Measurements from ENCODE around the gene NIPAL4.

Gene NIPAL4

DNA sequence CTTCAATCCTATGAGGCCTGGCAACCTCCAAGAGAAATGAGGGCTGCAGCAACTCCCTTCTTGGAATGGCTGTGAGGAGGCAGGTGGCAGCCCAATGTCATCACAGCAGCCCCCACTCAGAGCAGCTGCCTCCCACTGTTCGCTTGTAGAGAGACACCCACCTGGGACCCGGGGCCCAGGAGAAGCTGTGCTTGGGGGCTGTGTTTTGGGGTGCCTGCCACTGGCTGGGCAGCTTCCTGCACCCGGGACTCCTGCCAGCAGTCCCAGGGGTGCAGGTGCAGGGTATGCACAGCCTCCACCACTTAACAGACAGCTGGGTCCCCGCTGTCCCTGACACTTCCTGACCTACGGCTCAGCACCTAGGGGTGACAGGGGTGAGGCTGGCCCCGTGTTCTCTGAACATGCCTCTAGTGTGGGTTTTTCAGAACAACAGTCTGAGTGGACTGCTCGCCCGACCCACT, 26.2 kb downstream of the NIPAL4 start:
- no peak for DNase-seq

GRCh38 chr5:157486861-157487260, 26.8 kb downstream of the NIPAL4 start:
- DNase-seq, result no peak

DNA sequence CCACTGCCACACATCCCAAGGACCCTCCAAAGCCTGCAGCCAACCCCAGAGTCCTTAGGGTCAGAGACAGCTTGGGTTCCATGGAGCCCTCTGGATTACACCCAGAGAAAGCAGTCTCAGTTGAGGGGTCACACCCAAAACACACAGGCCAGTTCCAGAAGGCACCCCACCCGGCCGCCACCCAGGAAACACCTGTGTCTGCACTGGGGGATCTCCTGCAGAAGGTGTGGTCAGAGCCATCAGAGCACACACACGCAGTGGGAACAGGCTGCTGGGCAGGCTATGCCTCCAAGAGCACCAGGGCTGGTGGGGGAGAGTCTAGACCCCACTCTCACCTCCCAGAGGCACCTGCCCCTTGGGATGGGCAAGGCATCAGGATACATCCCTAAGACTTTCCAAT, 27.3 kb downstream of the NIPAL4 start:
- DNase-seq, result no peak

DNA sequence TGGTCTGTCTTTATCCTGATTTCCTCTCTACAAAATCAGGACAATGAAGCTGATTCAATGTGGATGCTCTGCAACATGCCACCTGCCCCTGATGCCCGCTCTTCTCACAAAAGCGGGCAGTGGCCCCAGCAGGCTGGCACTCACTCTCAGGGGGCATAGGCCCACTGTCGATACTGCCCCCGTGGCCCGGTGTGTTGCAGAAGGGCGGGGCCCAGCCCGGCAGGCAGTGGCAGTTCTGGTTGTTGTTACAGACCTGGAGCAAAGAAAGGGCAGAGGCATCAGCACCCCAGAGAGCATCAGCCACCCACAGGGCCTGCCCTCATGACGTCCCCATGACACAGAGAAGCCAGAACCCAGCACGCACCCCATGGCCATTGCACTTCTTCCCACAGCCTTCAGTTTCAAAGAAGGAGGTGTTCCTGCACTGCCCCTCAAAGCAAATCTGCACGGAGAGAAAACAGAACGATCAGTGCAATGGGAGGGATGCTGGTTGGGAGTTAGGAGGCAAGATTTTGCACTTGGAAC, 31.5 kb downstream of the NIPAL4 start:
- DNase-seq, result no peak

DNA sequence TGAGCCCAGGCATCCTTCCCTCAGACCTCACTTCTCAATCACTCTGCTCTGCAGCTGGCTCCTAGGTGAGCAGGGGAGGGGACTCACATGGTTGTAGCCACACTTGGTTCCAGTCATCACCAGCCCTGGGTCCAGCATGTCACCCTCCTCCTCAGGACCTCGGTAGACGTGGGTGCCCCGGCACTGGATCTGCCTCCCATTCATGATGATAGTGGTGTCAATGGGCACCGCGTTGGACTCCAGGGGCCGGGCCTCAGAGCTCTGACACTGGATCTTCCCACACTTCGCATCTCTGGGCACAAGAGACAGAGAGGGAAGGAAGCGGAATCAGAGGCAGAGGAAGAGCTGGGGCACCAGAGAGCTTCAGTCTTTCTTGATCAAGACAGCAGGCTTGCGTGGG, 32.9 kb downstream of the NIPAL4 start:
- DNase-seq, result no peak

- no peak for DNase-seq
Observed at GRCh38 chr5:157494178-157494832, 34.3 kb downstream of the NIPAL4 start.

- no peak for DNase-seq
Observed at GRCh38 chr5:157496864-157497263, 36.9 kb downstream of the NIPAL4 start.

DNA sequence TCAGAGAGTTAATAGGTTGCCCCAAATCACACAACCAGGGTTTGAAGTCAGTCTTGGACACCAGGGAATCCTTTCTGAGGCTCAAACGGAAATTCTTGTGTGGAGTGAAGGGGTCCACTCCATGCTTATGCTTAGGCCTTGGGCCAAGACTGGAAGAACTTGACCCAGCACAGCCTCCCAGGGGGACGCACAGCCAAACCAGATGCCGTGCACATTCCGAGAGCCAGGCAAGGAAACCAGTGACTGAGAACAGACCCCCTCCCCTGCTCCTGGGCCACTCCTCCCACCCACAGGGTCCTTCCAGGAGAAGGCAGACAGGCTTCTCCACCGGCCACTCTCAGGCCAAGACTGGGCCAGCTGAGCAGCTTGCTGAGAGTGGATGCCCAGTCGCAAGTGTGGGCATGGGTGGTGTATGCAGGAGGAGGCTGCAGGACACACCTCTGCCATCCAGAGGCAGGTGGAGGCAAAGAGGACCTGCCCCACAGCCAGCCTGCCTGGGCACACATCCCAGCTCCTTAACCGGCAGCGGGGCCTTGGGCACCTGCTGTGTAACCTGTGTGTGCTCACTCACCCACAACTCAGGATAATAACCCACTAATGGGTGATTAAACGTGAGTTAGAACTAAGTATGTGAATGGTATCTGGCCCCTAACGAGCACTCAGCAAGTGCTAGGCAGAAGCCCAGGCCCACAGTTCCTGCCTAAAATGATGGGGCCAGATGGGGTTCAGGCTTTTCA, 38.0 kb downstream of the NIPAL4 start:
- no peak for DNase-seq

- DNase-seq, result no peak
Observed at GRCh38 chr5:157502143-157502647, 42.2 kb downstream of the NIPAL4 start.

DNA sequence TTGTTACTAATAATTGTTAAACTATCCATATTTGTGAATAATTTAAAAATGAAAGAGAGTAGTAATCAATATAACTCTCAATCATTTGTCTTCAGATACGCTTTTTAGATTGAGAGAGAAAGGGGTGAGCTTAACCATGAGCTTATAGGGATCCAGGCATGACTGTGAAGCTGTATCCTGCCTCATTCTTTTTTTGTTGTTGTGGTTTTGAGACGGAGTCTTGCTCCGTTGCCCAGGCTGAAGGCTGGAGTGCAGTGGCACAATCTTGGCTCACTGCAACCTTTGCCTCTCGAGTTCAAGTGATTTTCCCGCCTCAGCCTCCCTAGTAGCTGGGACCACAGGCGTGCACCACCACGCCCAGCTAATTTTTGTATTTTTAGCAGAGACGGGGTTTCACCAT, 44.0 kb downstream of the NIPAL4 start:
- DNase-seq, result no peak

DNA sequence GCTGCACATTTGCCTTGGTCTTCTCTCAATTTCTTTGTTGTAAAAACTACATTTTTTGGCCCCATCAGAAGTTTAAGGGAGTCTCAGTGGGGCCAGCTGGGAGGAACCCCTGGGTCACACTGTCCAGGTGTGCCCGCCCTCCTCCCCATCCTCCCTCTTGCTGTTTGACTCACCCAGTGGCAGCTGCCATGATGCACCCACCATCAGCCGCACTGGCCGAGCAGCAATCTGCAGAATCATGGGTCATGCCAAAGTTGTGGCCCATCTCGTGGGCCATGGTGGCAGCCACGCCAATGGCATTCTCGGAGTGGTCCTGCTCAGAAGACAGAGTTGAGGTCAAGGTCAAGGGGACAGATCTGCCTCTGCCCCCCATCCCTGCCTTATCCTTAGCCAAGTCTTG, 45.5 kb downstream of the NIPAL4 start:
- no peak for DNase-seq

DNA sequence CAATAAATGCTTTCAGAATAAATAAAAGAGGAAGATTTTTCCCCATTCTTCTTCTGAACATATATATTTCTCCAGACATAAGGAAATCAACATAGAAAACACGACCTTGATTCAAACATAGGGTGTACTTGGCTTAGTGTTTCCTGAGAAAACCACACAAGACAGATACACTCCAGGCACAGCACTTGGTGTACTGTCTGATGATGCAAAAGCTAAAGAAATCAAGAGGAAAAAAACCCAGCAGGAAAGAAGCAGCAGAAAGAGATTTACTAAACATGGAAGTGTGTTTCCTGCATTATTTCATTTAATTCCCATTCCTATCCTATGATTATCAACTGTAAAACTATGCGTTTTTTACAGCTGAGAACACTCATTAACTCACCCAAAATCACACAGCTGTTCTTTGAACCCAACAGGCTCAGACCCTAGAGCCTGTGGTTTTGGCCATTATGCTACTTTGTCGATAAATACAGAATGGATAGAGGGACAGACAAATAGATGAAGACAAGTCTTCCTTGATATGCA, 46.1 kb downstream of the NIPAL4 start:
- no peak for DNase-seq

GRCh38 chr5:157506981-157507780, 47.2 kb downstream of the NIPAL4 start:
- no peak for DNase-seq

DNA sequence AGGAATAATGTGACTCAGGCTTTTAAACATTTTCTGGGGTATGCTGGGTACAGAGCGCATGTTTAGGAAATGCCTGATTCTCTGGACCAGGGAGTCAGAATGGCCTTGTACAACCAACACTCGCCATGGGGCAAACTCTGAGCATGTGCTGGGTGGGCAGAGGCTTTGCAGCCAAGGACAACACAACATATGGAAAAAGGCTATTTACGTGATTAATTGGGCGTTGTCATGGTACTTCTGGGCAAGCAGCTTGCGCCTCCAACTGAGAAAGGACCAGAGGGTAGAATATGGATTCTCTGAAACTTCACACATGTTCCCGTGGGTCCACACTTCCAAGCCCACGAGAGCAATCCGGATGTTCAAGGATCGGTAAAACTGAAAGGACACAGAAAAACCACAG, 49.1 kb downstream of the NIPAL4 start:
- DNase-seq, result no peak

- no peak for DNase-seq
Observed at GRCh38 chr5:157509587-157509986, 49.6 kb downstream of the NIPAL4 start.

GRCh38 chr5:157510682-157511081, 50.7 kb downstream of the NIPAL4 start:
- no peak for DNase-seq

DNA sequence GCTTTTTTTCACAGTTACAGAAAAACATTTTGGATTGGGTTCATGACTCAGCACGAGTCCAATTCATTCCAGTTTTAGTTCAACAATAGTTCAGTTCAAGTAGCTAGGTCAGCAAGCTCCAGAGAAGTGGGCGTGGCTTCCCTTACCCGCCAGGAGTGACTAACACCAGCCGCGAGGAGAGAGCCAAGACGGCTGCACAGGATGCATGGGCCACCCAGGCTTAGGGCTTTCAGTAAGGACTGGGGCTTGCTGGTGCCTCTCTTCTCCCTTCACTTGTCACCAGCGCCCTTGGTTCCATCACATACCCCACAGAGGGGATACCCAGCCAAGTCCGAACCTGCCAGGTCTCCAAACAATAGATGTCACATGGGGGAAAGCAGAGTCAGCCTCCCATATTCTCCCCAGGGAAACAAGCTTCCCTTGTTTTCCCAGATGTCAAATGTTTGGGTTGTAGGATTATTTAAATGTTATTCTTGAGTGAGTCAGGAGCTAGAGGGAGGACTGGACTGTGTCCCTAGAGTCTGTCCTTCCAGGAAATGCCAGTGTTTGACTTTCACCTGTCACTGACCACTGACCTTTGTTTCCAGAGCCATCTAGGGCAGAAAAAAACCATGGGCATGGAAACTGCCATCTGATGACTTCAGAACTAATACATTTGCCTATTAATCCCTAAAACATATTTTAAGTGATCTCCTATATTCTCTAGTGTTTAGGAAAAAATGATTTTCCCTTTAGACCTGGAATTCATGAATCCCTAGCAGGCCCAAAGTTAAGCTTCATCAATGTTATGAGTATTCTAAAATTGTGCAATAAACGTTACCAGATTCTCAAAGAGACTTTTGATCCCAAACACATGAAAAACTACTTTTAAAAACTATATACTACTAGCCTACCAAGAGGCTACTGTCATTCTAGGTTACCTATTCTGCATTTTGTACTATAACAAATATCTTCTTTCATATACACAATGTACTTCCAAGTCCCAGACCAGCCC, 51.9 kb downstream of the NIPAL4 start:
- DNase-seq, result no peak

DNA sequence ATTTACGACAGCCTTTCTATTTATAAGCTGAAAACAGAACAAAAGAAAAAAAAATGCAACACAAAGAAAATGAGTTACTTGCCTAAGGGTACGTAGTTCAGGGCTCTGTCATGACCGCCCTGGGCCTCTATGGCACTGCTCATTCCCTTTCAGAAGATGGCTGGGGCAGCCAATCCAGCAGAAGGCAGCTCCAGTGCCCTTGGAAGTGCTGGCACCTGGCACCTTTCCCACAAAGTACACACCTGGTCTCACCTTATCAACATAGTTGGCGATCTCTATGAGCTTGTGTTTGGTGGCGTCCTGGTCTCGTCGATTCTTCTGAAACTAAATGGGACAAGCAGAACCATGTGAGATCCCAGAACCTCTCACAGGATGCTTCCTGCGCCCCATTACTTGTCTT, 53.2 kb downstream of the NIPAL4 start:
- no peak for DNase-seq

GRCh38 chr5:157514974-157515373, 55.0 kb downstream of the NIPAL4 start:
- no peak for DNase-seq

DNA sequence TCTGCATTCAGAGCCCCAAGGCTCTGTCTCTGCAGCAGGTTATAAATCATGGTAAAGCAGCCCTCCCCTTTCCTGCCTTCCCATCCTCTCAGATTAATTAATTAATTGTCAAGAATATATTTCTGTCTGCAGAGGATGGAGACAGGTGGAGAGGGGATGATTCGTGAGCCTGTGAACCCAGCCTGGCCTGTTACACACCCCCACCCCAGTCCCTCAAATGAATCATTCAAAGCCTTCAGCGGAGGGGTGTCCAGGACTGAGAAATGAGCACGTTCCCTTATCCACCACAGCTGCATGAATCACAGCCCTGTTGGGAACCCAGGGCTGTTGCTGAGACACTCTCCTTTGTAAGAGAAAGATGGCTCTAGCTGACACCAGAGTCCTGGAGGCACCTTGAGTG, 56.0 kb downstream of the NIPAL4 start:
- DNase-seq, result no peak

DNA sequence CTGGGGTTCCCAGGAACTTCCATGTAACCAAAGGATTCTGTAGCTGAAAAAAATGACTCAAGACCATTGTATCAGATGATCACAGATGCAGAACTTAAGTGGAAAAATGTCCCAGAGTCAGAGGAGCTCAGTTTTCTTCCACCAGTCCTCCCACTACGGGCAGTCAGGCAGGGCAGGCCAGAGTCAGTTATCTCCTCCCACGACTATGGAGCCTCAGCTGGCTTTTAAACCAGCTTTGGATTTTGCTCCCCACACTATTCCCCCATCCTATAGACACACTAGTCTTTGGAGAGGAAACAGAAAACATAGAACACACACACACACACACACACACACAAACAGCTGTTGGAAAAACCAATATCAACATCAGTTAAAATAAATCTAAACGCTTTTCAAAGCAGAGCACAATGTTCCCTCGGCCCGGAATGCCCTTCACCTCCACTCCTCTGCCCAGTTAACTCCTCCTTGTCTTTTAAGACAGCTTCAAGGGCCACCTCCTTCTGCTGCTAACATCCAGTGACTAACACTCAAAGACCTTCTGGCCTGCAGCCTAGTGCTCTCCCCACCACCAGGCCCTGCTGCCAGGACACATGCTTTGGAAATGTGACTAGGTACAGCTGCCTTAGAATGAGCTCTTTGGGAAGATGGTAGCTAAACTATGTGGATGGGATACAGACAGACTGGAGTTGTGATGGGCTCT, 56.8 kb downstream of the NIPAL4 start:
- DNase-seq, result no peak

All from activated T-cell treated with anti-CD3 and anti-CD28 coated beads for 4 hours (primary cell).